NCI-H446 (cell line): ENCODE results near the gene EPS8.

Experiments used
- DNase-seq, 2 experiments: peaks; one replicate each; lab custom pipeline; 2025; lab: John Stamatoyannopoulos, UW

The EPS8 gene

GRCh38 chr12:15690320-15690719 lies 98.9 kb downstream of the EPS8 start:
- no peak for DNase-seq

DNA sequence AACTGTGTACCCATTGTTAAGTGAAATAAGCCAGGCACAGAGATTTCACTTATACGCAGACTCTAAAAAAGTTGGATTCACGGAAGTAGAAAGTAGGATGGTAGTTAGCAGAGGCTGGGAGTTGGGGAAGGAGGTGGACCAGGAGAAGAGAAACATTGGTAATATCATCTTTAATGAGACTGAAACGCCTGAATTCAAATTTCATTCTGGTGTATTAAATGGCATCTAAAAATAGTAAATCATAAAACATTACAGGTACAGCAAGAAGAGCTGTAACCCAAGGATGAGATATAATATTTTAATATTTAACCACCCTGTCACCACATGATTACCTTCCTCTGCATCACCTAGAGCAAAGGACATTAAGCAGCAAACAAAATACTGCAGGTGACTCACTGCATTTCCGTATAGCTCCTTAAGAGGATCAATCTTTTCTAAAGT lies 99.4 kb downstream of the EPS8 start:
- DNase-seq = no peak

DNA sequence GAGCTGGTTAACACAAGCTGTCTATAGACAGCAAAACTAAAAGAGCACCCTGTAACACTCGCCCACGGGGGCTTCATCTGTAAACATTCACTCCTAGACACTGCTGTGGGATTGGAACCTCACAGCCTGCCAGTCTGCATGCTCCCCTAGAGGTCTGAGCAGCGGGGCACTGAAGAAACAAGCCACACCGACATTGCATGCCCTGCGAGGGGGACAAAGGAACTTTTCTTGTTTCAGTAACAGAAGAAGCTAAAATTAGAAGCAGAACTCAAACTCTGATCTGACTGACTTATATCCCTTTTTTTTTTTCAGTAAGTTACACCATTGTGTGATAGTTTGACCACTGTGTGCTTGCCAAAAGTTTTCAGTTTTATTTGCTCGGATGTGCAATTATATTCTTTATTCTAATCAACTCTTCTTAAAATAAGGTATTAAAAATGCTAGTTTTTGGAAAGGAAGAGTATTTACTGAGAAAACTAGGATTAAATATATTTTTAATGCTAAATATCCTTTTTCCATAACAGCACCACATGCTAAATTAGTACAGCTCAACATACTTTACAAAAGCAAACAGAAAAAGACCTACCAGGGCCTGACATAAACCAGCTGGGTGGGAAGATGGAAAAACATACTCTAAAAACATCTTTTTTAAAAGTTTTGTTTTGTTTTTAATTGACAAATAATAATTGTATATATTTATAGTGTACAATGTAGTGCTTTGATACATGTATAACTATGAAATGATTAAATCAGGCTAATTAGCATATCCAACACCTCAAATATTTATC lies 100.2 kb downstream of the EPS8 start:
- DNase-seq = no peak

DNA sequence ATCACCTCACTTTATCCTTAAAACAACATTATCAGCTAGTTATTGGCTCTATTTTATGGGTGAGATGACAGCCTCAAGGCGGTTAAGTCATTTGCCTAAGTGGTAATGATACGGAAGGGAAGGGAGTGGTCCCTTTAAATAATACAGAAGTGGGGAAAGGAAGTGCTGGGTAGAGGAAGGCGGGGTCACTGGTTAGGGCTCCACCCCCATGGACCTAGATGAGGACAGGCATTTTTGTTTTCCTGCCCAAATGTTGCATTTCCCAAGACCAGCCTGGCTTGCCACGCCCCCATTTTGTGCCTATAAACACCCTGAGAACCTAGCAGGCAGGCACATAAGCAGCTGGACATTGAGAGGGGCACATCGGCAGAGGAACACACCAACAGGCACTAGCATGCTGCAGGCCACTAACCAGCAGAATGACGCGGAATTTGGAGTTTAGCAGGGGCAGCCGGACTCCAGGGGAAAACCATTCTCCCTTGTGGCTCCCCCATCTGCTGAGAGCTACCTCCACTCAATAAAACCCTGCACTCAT lies 100.9 kb downstream of the EPS8 start:
- DNase-seq = no peak

- no peak for DNase-seq
Observed at GRCh38 chr12:15687583-15687982, 101.6 kb downstream of the EPS8 start.

DNA sequence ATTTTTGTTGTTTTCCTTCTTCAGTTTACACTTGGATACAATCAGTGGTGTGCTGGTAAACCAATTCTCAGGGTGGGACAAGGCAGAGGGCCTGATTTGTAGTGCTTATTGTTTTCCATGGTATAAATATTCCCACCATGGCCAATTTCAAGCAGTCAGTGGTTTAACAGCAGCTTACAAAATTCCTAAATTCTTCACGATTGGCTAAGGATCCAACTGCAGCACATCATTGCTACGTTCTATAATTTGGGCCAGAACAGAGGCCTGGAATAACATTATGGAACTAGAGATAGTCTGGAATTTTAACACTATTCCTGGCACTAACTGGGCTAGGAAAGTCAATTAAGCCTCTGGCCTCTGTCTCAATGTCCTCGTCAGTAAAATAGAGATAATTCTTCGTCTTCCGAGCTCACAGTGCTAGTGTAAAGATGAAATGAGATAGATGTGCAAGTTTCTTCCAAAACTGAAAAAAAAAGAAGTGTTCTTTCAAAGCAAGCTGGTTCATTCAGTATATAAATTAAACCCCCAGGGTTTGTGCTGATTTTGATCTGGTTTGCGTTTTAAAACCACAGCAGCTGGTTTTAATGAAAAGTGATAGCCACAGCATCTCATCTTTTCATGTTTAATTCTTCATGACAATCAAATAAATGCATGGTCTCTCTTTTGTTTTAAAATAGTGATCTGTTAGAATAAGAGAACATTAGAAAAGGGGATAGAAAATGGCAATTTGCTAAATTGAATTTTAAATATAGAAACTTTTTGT lies 104.1 kb downstream of the EPS8 start:
- DNase-seq = no peak

GRCh38 chr12:15682826-15683225 lies 106.4 kb downstream of the EPS8 start:
- DNase-seq = no peak

DNA sequence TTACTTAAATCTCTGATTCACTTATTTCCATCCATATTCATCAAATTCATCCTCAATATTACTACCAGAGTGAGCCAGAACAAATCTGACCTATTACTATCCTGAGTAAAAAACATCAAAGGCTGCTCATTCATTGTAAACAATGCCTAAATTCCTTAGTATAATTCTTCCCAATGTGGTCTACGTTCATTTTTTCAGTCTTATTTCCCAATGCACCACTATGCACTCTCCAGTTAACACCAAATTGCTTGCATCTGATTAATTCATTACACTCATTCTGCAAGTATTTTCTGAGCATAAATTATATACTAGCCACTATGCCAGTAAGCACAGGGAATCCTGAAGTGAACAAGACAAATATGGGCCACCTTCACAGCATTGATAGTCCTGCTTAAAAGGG lies 110.0 kb downstream of the EPS8 start:
- no peak for DNase-seq

DNA sequence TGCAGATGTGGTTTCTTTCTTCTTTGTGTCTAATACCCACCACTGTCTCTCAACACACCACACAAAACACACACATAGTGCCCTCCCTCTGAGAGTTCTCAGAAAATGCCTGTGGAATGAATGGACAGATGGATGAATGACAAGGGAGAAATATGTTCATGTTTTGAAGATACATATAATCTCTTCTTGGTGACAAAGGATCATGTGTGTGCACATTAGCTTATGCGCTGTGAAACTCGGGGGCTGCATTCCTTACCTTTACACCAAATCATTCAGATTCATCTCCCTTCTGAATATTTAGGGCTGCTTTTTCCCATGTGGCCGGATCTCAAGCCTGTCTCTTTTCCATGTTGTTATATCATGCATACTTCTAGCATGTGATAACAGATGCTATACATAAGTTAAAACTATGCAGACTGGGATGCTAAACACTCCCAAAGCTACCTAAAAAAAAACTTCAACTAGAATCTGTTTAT lies 111.4 kb downstream of the EPS8 start:
- no peak for DNase-seq

DNA sequence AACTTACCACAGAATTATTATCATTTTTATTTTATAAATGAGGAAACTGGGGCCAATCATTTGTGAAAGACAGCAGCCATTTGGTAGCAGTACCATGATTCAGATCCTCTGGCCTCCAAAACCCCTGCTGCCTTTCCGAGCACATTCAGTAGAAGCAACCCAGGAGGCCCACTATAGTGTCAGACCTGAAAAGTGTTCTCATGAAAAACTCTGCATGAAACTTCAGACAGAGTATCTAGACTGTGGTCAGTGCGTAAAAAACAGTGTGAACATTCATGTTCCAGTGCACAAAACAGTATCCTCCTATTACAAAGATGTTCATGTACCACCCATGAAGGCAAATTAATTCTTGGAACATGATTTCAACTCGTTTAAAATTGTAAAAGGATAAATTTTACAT lies 112.0 kb downstream of the EPS8 start:
- DNase-seq = no peak

GRCh38 chr12:15672671-15673270 lies 116.4 kb downstream of the EPS8 start:
- DNase-seq = no peak

GRCh38 chr12:15670756-15671155 lies 118.4 kb downstream of the EPS8 start:
- no peak for DNase-seq

- DNase-seq = no peak
Observed at GRCh38 chr12:15669256-15669948, 119.8 kb downstream of the EPS8 start.

GRCh38 chr12:15664491-15664890 lies 124.7 kb downstream of the EPS8 start:
- no peak for DNase-seq

DNA sequence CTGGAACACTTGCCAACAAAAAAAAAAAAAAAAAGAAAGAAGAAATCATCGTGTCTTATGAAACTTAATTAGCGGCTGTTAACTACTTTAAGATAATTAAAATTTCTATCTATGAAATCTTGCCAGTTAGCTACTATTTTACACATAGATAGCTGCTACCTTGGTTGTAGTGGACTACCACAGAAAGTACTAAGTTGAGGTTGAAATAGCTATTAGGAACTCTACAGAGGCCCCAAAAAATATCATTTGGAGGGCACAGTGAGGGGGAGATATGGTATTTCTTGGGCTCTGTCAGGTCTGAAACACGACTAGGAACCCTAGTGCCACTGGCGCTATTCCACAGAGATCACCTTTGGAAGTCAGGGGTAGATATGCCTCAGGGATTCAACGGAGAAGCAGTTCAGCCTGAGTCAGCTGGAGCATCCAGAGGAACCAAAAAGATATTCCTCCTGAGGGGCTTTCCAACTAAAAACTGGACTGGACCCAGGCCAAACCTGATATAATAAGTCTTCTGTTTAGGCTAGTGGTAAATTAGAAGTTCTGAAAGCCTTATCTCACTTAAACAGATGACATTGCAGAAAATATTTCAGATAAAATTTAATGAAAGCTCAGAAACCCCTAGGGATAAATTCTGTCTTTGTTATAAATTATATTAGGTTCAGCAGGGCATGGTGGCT lies 126.1 kb downstream of the EPS8 start:
- DNase-seq = no peak

DNA sequence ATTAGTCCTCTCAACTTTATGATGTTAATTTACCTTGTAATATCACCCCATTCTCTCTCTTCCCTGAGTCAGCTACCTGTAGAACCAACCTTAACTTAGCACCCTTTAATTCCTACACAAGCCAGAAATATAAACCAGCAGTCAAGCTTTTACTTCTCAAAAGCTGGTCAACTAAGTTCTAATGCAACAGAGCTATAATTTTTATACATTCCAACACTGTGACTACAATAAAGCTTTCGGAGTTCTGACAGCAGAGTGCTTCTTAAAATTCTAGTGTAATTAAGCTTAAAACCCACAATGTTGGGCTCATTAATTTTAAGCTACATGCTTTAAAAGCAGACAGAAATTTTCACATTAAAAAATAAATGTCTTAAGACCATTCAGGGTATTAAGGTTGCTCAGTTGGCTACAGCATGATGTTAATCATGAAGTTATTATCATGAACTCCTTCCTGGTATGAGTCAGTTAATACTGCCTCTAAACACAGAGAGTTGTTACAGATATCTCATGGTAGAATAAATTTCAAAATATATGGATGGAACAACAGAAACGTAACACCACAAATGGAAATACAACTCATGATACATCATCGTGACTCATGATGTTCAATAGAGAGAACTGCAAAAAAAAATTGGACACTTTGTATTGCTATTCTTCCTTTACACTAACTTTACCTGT lies 126.7 kb downstream of the EPS8 start:
- DNase-seq = no peak

- no peak for DNase-seq
Observed at GRCh38 chr12:15651371-15651770, 137.8 kb downstream of the EPS8 start.

DNA sequence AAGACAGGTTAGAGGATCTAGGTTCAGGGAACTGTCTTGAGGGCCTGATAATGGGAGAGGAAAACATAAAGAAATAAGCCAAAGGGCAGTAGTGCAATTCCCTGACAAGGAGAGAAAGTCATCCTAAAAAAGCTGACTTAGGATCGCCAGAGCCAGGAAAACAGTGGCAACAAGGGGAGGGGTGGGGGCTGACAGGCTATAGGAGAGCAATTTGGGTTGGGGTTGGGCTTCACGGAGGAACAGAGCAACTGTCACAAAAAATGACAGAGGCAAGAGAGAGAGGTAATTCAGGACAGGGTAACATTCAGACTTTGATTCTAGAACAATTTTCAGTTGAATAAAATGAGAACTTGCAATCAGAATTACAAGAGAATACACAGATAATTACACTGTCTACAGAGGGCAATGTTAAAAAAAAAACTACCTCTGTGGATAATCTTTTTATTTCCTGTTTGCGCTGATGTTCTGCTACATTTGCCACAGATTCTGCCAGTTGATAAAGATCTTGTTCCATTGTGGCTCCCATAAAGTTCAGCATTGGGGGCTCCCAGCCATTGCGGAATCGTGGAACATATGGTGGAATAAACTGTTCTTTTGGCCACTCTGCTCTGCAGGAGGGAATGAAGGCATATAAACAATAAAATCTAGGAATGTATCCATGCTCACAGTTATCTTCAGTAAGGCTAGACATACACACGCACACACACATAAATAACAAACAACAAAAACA lies 138.6 kb downstream of the EPS8 start:
- DNase-seq = no peak

DNA sequence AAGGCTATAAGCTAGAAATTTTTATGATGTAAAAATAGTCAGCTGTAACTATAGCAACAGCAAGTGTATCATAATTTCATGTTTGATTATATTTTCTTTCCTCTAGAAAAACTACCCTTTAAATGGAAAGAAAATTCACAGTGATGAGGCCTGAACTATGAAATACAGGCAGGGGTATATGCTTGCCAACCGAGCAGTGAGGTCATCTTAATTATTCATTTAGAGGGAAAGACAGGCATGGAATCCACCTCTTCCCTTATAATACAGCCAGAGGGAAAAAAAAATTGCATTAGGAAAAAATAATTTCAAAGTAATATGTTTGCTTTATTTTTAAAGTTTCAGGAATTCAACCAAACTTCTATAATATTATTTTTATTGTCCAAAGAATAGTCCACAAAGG lies 139.8 kb downstream of the EPS8 start:
- DNase-seq = no peak

- DNase-seq = no peak
Observed at GRCh38 chr12:15648558-15648957, 140.6 kb downstream of the EPS8 start.
